Skeletal muscle cell (primary cell): ENCODE results near the gene VPS37B.

Source experiments
- DNase-seq: peaks from one replicate; pipeline ENCODE4 v3.0.0-alpha.2; 2010; ENCODE audit warnings: low read depth
- H3K4me3 ChIP-seq: 2 replicates; pipeline ENCODE4 v1.5.1; 2011; ENCODE audit warnings: low read depth, mild to moderate bottlenecking, control low read depth, low read length, moderate library complexity

VPS37B gene

DNA sequence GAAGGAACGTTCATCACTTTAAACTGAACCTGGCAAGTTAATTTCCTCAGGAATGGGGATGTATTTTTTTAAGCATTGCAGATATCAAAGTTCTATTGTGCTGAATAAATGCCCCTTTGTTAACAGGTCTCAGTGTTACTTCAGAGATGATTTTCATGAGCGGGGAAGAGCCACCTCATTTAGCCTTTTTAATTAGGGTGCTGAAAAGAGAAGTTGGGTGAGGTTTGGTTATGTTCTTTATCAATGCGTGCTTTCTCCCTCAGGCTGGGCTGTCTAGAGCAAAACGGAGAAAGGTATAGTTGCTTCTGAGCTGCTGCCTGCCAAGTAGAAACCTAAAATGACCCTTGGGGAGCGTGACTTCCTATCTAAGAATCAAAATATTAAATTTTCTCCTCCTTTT lies 68.7 kb downstream of the VPS37B start:
- DNase-seq, result no peak
- no peak overlapping the region for H3K4me3 ChIP-seq

DNA sequence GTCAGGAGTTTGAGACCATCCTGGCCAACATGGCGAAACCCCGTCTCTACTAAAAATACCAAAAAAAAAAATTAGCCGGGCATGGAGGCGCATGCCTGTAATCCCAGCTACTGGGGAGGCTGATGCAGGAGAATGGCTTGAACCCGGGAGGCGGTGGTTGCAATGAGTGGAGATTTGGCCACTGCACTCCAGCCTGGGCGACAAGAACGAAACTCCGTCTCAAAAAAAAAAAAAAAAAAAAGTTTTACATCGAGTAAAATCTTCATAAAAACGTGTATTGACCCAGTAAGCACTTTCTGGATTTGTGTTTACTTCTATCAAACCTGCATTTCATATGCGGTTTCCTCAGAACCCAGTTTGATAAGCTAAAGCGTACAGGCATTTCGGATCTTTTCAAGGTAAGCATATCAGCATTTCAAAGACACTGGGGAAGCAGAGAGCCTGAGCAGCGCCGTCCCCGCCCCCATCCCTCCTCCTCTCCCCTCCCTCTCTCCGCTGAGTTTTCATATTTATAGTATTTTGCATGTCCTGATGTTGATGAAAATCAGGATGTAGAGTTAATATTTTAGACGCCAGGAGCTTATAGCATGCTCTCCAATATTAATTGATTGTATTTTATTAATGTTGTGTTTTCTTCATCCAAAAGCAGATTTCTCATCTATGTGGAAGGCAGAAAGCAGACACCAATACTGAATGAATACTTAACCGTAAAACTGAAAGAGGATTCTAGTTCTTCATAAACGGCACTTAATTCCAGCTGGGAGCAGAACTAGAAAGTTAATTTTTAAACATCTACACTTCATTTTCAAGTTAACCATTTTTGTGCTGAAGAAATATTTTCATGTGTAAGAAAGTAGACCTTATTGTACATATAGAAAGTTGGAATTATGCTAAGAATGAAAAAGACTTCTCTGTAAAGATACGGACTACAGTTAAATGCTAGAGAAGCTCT lies 69.9 kb downstream of the VPS37B start:
- no peak for DNase-seq
- H3K4me3 ChIP-seq, result peak overlapping the region; percentile 41

DNA sequence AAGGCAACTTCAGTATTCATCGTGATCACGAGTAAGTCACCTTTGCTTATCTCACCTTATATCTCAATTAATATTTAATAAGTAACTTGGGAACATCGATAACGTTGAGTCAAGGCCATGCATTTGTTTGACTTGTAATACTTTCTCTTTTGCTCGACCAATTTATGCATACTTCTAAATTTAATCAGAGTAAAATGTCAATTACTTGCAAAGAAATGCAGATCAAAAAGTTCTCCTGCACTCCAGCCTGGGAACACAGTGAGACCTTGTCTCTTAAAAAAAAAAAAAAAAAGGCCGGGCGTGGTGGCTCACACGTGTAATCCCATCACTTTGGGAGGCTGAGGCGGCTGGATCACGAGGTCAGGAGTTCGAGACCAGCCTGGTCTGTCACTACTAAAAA lies 72.5 kb downstream of the VPS37B start:
- DNase-seq, result no peak

DNA sequence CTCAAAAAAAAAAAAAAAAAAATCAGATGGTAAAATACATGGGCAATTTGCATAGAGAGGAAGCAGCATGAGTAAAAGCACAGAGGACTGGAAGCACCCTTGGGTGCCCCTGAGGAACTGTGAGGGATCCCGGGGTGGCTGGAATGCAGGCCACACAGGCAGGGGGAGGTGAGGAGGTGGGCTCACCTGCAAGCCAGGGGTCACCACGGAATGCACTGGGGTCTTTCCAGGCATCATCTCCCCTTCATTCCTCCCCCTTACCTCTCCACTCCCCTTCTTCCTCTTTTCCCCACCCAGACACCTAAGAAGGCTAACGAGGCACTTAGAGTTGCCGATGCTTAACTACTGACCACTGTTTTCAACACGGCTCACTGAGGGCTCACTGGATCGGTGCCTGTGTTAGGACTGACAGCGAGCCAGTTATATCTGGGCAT lies 75.1 kb downstream of the VPS37B start:
- H3K4me3 ChIP-seq, result no peak overlapping the region
- DNase-seq, result no peak

More for the DNA sequence above, 72.5 kb downstream of the VPS37B start:
- H3K4me3 ChIP-seq, result no peak overlapping the region

DNA sequence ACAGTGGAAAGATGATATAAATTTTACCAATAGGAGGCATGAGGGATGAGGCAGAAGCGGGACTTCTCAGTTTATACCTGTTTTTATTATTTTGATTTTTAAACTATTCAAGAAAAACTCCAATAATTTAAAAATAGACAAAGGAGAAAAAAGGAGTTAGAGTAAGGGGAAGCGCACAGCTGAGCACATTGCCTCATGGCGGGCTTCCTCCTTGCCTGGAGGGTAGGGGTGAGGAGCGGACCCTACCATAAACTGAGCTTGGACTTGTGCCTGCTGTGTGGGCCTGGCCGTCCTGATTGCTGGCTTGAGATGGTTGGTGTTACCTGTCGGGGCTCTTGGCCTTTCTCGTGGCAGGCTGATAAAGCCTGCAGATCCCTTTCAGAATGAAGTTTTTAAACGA lies 75.8 kb downstream of the VPS37B start:
- no peak for DNase-seq
- no peak overlapping the region for H3K4me3 ChIP-seq

DNA sequence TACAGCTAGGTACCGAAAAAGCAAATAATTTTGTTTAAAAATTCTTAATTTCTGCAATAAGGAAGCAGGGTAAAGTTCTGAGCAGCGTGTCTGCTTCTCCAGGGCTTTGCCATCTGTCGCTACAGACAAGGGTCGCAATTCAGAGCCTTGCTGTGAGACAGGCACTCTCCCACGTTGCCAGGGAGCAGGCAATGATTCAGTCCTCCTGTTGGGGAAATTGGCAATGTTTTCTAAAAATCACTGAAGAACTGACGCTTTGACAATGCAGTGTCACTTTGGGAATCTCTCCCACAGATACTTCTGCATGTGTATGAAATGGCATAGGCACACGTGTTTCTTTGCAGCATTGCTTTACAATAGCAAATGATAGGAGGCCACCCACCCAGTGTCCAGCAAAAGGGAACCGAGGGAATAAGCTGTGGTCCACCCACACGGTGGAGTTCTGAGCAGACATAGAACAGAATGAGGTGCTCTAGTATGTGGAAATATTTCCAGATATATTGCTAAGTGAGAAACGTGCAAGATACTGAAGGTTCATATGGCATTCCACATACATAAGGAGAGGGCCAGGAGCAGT lies 76.6 kb downstream of the VPS37B start:
- DNase-seq, result no peak
- no peak overlapping the region for H3K4me3 ChIP-seq
